Mucosa of descending colon (tissue), 3 donors: ENCODE data around the gene EDDM13. TPM values are rescaled to one million over a fixed set of nuclear protein-coding genes. Genes with fewer than 3 reads are reported as not detected.
"Not testable (repeated sequence)": the region's sequence is repeated elsewhere in the genome, so short reads cannot be mapped to it uniquely, and the experiment has no call there.

ENCODE experiments used
- ATAC-seq: fragments of 200-7000 bp; cut with Tn5 transposase; one replicate; pipeline ENCODE4 v1.9.1; 2020; ENCODE audit warnings: mild to moderate bottlenecking, moderate library complexity
- DNase-seq, 3 donors: peaks; one replicate each; pipeline ENCODE4 v3.0.0-alpha.2; 2020
- H3K36me3 ChIP-seq: fragments of 200-600 bp; one replicate; pipeline ENCODE4 v1.8.0; 2021; ENCODE audit warnings: low read depth, mild to moderate bottlenecking
- H3K4me1 ChIP-seq: fragments of 200-600 bp; one replicate; pipeline ENCODE4 v1.8.0; 2021; ENCODE audit warnings: low read depth, mild to moderate bottlenecking
- H3K4me3 ChIP-seq: fragments of 200-600 bp; one replicate; pipeline ENCODE4 v1.8.0; 2021; ENCODE audit warnings: mild to moderate bottlenecking
- H3K9me3 ChIP-seq: fragments of 200-600 bp; one replicate; pipeline ENCODE4 v1.8.0; 2021; ENCODE audit warnings: mild to moderate bottlenecking
- CTCF ChIP-seq: fragments of 200-600 bp; IDR thresholded peaks from one replicate; pipeline ENCODE4 v1.8.0; 2022; ENCODE audit warnings: antibody characterized with exemption, mild to moderate bottlenecking
- intact Hi-C, 2 donors: fragments of 100-400 bp; cut with DNase I in 1 of 2; cut with micrococcal nuclease in 1 of 2; formaldehyde crosslinking; loops; one replicate each; pipeline versions ENCODE4 v1.11.0 to v1.11.1; 2022; cut with DNase I, micrococcal nuclease
- total RNA-seq, 3 donors: library from RNA; stranded (reverse); fragmentation: NEBNext Ultra II Directional in 2 of 3; extraction: Animal tissue kit (Norgen Biotek cat#: 25700) in 2 of 3; gene quantifications; one replicate each; pipeline versions ENCODE4 v1.2.1 to v1.2.4, GENCODE V29; 2021 to 2023
- donor health status: DM: no; HTN: no; CAD: no; lungs with moderate emphysema.
- donor health status: DM: no; HTN: no; CAD: no.
- donor health status: DM: no; HTN: yes; CAD: no.

EDDM13 gene
- total RNA-seq, 3 donors from 2014 or later, result not detected

GRCh38 chr19:56332695-56333094 is 60.1 kb downstream of the EDDM13 start:
- Histone ChIP-seq H3K9me3 (peaks cover 5% of the 10 kb centered on the region), H3K36me3 (no peaks in the 10 kb centered on the region), H3K4me1 (no peaks in the 10 kb centered on the region), H3K4me3 (no peak overlapping the region)
- DNase-seq (no peak), ATAC-seq (no peak)
- no peak for TF ChIP-seq CTCF
- intact Hi-C loops, result no loop called here

GRCh38 chr19:56333506-56333905 is 61.0 kb downstream of the EDDM13 start:
- ATAC-seq, result peak; percentile 81
- Histone ChIP-seq H3K4me3 (no peak overlapping the region), H3K36me3 (no peaks in the 10 kb centered on the region), H3K9me3 (peaks cover 5% of the 10 kb centered on the region), H3K4me1 (no peaks in the 10 kb centered on the region)
- intact Hi-C loops, result no loop called here
- DNase-seq, result peak in 1 of 3 donors; percentile 92
- peak; percentile 24 for TF ChIP-seq CTCF

GRCh38 chr19:56335371-56335770 is 62.8 kb downstream of the EDDM13 start:
- H3K4me3 ChIP-seq, H3K36me3 ChIP-seq, H3K4me1 ChIP-seq, intact Hi-C loops, DNase-seq, ATAC-seq: not testable (repeated sequence)
- H3K9me3 ChIP-seq, result peaks cover 11% of the 10 kb centered on the region

- ATAC-seq, result not testable (repeated sequence)
Observed at GRCh38 chr19:56337077-56337476, 64.5 kb downstream of the EDDM13 start.

GRCh38 chr19:56339031-56339430 is 66.5 kb downstream of the EDDM13 start:
- H3K36me3 ChIP-seq, DNase-seq, intact Hi-C loops, H3K4me3 ChIP-seq, H3K4me1 ChIP-seq, ATAC-seq: not testable (repeated sequence)
- peaks cover 20% of the 10 kb centered on the region for H3K9me3 ChIP-seq

More at GRCh38 chr19:56337077-56337476, 64.5 kb downstream of the EDDM13 start:
- DNase-seq, H3K36me3 ChIP-seq, H3K4me3 ChIP-seq, H3K4me1 ChIP-seq, intact Hi-C loops: not testable (repeated sequence)
- peaks cover 24% of the 10 kb centered on the region for H3K9me3 ChIP-seq

GRCh38 chr19:56341948-56342347 is 69.4 kb downstream of the EDDM13 start:
- intact Hi-C loops, result no loop called here
- Histone ChIP-seq H3K36me3 (no peaks in the 10 kb centered on the region), H3K4me3 (no peak overlapping the region), H3K9me3 (peaks cover 20% of the 10 kb centered on the region), H3K4me1 (no peaks in the 10 kb centered on the region)
- ATAC-seq, result no peak
- no peak for TF ChIP-seq CTCF
- DNase-seq, result no peak

GRCh38 chr19:56347163-56347778 is 74.7 kb downstream of the EDDM13 start:
- DNase-seq (no peak), ATAC-seq (no peak)
- H3K36me3 ChIP-seq, result no peaks in the 10 kb centered on the region
- no peaks in the 10 kb centered on the region for H3K9me3 ChIP-seq
- no peak overlapping the region for H3K4me3 ChIP-seq
- intact Hi-C loops, result no loop called here
- no peak for TF ChIP-seq CTCF
- no peaks in the 10 kb centered on the region for H3K4me1 ChIP-seq
